A549 (cell line): ENCODE results near the gene FBLN1.

Experiments used
- CHD2 ChIP-seq: fragments of 150-350 bp; IDR thresholded peaks from 2 replicates; pipeline ENCODE4 v1.6.1; 2014; ENCODE audit warnings: low read length; ENCODE audit not compliant: partially characterized antibody
- EP300 ChIP-seq, 2 experiments: fragments of >200 bp; sonication (Bioruptor Twin); formaldehyde crosslinking; IDR thresholded peaks; 2 replicates in 1 of 2; 3 replicates in 1 of 2; pipeline ENCODE4 v1.6.1; 2016 to 2017
- JUN ChIP-seq, 2 experiments: fragments of >200 bp; sonication (Bioruptor Twin); formaldehyde crosslinking; IDR thresholded peaks; 2 replicates in 1 of 2; 3 replicates in 1 of 2; pipeline ENCODE4 v1.6.1; 2016 to 2017
- MAZ ChIP-seq: fragments of 150-350 bp; IDR thresholded peaks from 2 replicates; pipeline ENCODE4 v1.6.1; 2014; ENCODE audit warnings: antibody characterized with exemption, low read depth, low read length, borderline replicate concordance
- NR3C1 ChIP-seq: fragments of >200 bp; sonication (Bioruptor Twin); formaldehyde crosslinking; IDR thresholded peaks from 3 replicates; pipeline ENCODE4 v1.6.1; 2017
- POLR2A ChIP-seq: IDR thresholded peaks from 2 replicates; pipeline ENCODE4 v1.6.1; 2012; ENCODE audit warnings: mild to moderate bottlenecking, low read length
- POLR2AphosphoS2 ChIP-seq: conservative IDR thresholded peaks from 2 replicates; pipeline ENCODE4 v1.6.1; 2012; ENCODE audit warnings: low read length, improper control_type of control experiment, inconsistent platforms
- RAD21 ChIP-seq, 2 experiments: fragments of >200 bp in 1 of 2; sonication (Bioruptor Twin) in 1 of 2; formaldehyde crosslinking in 1 of 2; IDR thresholded peaks in 1 of 2; conservative IDR thresholded peaks in 1 of 2; 2 replicates in 1 of 2; 3 replicates in 1 of 2; pipeline ENCODE4 v1.6.1; 2012 to 2018; ENCODE audit warnings: inconsistent platforms in 1 of 2
- RARB ChIP-seq: fragments of 250-450 bp; sonication (Bioruptor Pico); IDR thresholded peaks from 2 replicates; pipeline ENCODE4 v1.8.0; 2021; ENCODE audit warnings: mild to moderate bottlenecking, moderate library complexity
- SMC3 ChIP-seq: fragments of >200 bp; sonication (Bioruptor Twin); formaldehyde crosslinking; IDR thresholded peaks from 3 replicates; pipeline ENCODE4 v1.6.1; 2018; ENCODE audit warnings: inconsistent platforms
- ZFP36 ChIP-seq: fragments of 450-650 bp; IDR thresholded peaks from 2 replicates; pipeline ENCODE4 v1.6.1; 2014; ENCODE audit warnings: borderline replicate concordance; ENCODE audit not compliant: partially characterized antibody
- TF ChIP-seq, protein P1 (sequence below): fragments of >200 bp; sonication (Bioruptor Twin); formaldehyde crosslinking; IDR thresholded peaks from 3 replicates; pipeline ENCODE4 v1.5.1; 2016
- TF ChIP-seq, protein P2 (sequence below): fragments of 450-650 bp; IDR thresholded peaks from 2 replicates; pipeline ENCODE4 v1.6.1; 2014; ENCODE audit warnings: antibody characterized with exemption
- TF ChIP-seq, protein P3 (sequence below): fragments of 200-600 bp; sonication (generic); IDR thresholded peaks from 2 replicates; pipeline ENCODE4 v1.6.1; 2016; ENCODE audit warnings: antibody characterized with exemption, mild to moderate bottlenecking, moderate library complexity

GRCh38 chr22:45469281-45470073 lies 33.2 kb upstream of the FBLN1 start:
- TF ChIP-seq POLR2A: no peak
- no peak for TF ChIP-seq NR3C1
- TF ChIP-seq, protein P1, sequence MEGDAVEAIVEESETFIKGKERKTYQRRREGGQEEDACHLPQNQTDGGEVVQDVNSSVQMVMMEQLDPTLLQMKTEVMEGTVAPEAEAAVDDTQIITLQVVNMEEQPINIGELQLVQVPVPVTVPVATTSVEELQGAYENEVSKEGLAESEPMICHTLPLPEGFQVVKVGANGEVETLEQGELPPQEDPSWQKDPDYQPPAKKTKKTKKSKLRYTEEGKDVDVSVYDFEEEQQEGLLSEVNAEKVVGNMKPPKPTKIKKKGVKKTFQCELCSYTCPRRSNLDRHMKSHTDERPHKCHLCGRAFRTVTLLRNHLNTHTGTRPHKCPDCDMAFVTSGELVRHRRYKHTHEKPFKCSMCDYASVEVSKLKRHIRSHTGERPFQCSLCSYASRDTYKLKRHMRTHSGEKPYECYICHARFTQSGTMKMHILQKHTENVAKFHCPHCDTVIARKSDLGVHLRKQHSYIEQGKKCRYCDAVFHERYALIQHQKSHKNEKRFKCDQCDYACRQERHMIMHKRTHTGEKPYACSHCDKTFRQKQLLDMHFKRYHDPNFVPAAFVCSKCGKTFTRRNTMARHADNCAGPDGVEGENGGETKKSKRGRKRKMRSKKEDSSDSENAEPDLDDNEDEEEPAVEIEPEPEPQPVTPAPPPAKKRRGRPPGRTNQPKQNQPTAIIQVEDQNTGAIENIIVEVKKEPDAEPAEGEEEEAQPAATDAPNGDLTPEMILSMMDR: no peak
- no peak for TF ChIP-seq SMC3
- TF ChIP-seq RAD21 (conservative IDR thresholded peaks at IDR 0.05 in 1 of 2, IDR thresholded peaks at IDR 0.05 in 1 of 2): no peak
- no peak for TF ChIP-seq ZFP36
- no peak for TF ChIP-seq CHD2
- TF ChIP-seq RARB (CRISPR knock-in tag): no peak
- TF ChIP-seq EP300 (IDR thresholded peaks at IDR 0.05): no peak
- TF ChIP-seq MAZ: no peak
- TF ChIP-seq, protein P2, sequence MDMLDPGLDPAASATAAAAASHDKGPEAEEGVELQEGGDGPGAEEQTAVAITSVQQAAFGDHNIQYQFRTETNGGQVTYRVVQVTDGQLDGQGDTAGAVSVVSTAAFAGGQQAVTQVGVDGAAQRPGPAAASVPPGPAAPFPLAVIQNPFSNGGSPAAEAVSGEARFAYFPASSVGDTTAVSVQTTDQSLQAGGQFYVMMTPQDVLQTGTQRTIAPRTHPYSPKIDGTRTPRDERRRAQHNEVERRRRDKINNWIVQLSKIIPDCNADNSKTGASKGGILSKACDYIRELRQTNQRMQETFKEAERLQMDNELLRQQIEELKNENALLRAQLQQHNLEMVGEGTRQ: no peak
- no peak for TF ChIP-seq POLR2AphosphoS2
- TF ChIP-seq JUN (IDR thresholded peaks at IDR 0.05): no peak
- TF ChIP-seq, protein P3, sequence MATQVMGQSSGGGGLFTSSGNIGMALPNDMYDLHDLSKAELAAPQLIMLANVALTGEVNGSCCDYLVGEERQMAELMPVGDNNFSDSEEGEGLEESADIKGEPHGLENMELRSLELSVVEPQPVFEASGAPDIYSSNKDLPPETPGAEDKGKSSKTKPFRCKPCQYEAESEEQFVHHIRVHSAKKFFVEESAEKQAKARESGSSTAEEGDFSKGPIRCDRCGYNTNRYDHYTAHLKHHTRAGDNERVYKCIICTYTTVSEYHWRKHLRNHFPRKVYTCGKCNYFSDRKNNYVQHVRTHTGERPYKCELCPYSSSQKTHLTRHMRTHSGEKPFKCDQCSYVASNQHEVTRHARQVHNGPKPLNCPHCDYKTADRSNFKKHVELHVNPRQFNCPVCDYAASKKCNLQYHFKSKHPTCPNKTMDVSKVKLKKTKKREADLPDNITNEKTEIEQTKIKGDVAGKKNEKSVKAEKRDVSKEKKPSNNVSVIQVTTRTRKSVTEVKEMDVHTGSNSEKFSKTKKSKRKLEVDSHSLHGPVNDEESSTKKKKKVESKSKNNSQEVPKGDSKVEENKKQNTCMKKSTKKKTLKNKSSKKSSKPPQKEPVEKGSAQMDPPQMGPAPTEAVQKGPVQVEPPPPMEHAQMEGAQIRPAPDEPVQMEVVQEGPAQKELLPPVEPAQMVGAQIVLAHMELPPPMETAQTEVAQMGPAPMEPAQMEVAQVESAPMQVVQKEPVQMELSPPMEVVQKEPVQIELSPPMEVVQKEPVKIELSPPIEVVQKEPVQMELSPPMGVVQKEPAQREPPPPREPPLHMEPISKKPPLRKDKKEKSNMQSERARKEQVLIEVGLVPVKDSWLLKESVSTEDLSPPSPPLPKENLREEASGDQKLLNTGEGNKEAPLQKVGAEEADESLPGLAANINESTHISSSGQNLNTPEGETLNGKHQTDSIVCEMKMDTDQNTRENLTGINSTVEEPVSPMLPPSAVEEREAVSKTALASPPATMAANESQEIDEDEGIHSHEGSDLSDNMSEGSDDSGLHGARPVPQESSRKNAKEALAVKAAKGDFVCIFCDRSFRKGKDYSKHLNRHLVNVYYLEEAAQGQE: no peak
